ENCODE results near the gene MFSD1.
"Not testable (repeated sequence)": the region's sequence is repeated elsewhere in the genome, so short reads cannot be mapped to it uniquely, and the experiment has no call there.

Gene MFSD1

DNA sequence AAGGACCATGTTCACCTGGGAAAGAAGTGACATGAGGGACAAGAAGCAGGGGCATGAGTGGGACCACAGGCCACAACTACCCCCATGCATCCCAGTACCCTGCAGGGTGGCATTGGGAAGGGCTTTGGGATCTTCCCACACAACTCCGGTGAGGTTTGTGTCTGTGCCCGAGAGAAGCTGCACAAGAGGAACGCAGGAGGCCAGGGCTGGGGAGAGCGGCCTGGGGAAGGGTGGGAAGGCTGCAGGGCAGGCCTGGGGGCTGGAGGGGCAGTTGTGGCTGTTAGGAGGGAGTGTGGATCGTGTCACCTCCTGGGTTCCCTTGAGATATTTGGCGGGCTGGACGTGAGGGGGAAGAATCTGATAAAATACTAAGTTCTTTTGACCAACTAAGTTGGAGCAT is 25.3 kb upstream of the MFSD1 start:
- no peak for DNase-seq (ENCODE audit: low spot score)

DNA sequence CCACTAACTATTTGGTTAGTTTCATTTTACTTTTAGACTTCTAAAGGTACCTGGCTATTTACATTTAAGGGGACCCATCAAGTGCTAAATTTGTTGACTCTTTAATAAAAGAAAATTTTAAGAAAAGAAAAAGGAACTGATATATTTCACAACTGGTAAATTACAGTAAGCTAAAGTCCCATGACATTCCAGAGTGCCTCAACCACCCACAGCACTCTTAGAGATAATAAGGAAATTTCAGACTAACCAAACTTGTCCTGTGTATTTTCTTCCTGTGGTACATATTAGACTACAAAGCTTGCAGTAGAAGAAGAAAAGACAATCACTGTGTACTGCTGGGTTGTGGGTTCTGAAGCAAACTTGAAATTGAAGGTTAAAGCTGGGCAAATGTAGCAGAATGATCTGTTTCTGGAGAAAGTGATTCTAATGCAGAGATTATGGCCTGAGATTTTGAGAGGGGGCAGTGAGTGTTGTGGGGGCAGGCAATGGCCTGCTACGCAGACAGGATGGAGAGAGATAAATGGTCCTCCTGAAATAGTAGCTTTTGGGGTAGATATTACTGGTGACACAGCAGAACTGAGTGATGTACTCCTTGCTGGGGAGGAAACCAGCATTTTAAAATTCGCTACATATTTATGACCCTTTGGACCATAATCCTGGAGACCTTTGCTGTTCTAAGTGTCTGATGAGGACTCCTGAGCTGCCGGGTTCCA is 24.5 kb upstream of the MFSD1 start:
- no peak for DNase-seq (ENCODE audit: low spot score)

DNA sequence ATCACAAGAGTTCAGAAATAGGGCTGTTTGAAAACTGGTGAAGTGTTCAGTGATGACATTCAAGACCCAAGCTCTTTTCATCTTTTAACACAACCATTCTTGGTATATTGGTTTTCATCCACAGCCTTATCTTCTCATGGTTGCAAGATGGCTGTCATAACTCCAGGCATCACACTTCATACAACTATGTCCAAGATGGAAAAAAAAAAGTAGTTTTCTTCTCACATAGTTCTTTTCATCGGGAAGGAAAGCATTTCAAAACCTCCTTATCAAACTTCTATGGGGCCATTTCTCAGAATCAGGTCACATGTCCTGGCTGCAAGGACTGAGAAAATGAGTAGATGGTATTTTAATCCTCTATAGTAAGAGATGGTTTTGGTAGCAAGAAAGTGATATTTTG is 21.1 kb upstream of the MFSD1 start:
- DNase-seq (ENCODE audit: low spot score) = no peak

DNA sequence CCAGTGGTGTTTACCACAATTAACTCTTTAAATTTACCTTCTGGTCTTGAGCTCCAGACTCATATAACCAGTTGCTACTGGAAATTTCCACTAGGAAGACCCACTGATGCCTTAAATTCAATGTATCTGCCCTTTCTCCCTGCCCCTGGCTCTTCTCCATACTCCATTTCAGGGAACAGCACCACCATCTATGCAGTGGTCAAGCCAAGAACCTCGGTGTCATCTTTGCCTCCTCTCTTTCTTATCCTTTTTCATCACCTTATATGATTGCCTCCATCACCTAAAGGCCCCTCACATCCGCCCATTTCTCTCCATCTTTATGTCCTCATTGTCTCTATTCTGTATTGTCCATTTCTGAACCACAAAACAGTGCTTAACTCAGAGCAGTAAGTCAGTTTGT is 20.7 kb upstream of the MFSD1 start:
- DNase-seq (ENCODE audit: low spot score) = no peak

DNA sequence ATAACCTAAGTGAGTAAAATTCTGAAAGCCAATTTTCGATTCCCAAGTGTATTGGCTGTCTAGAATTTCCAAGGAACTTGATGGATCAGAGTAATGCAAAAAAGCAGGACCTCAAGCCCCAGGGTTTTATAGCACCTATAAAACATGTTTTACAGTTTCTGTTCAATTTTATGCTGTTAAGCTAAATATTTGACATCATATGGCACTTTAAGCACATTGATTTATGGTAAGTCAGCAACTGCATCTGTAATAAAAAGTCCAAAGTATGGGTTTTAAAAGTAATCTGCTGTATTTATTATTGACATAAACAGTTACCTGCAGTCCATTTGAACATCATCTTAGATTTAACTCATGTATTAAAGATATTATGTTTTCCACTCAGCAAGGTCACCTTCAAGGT is 20.0 kb upstream of the MFSD1 start:
- no peak for DNase-seq (ENCODE audit: low spot score)

DNA sequence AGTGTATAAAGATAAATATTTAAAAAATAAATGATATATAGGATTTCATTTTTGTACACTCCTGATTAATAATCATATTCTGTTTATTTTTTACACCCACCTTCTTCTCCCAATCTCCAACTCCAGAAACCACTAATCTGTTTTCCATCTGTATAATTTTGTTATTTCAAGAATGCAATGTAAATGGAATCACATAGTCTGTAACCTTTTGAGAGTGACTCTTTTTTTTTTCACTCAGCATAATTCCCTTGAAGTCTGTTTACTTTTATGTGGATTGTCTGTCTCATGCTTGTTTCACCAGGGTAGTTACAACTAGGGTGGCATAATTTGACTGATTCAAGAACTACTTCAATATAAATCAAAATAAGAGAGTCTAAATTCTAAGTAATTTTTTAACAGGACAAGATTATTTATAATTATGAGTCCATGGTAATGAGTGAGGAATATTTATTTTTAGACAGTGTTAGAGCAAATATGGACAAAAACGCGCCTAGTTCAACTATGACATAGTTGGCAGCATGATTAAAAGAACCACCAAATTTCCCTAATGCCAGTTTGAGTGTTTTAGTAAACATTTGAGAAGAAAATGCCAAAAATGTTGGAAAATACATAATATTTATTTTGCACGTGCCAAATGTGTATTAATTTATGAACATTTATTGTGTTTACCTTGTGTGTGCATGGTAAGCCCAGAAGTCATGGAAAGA is 19.4 kb upstream of the MFSD1 start:
- no peak for DNase-seq (ENCODE audit: low spot score)

DNA sequence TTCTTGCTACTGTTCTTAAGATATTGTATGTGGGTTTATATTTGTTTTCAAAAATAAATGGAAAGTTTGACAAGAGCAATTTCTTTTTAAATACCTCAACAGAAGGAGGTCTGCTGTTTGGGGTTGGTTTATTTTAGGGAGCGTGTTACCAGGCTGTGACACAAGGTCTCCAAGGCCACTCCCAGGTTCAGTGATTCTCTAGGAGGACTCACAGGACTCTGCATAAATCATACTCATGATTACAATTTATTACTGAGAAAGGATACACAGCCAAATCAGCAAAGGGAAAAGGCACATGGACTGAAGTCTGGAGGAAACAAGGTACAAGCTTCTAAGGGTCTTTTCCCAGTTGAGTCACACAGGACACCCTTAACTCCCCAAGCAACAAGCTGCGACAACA is 18.8 kb upstream of the MFSD1 start:
- DNase-seq (ENCODE audit: low spot score) = no peak

DNA sequence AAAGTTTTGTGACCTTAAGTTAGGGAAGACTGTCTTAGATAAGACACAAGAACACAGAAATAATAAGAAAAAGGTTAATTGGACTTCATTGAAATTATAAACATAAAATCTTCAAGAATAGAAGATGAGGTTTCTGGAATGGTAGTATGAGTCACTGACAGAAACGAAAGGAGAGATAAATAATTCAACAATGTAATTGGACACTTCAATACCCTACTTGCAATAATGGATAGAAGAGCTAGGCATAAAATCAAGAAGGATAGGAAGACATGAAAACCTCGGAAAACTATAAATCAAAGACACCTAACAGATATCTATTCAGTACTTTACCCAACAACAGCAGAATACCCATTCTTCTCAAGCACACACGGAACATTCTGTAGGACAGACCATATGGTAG is 15.9 kb upstream of the MFSD1 start:
- DNase-seq (ENCODE audit: low spot score) = no peak

DNA sequence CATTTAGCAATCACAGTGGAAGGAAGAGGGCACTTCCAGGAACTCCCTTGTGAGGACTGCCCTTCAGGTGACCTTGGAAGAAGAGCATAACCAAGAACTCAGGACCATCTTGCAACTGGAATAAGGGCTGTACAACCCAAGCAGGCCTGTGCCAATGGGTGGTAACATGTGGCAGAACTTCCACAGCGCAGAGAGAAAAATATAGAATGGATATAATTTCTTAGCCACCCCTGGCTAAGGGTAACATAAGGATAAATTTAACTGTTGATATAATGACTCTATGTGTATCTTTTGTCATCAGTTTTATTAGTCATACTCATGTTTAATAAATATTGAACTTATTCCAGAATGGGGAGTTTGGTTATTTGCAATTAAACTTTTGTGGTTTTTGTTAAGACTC is 13.4 kb upstream of the MFSD1 start:
- no peak for DNase-seq (ENCODE audit: low spot score)

DNA sequence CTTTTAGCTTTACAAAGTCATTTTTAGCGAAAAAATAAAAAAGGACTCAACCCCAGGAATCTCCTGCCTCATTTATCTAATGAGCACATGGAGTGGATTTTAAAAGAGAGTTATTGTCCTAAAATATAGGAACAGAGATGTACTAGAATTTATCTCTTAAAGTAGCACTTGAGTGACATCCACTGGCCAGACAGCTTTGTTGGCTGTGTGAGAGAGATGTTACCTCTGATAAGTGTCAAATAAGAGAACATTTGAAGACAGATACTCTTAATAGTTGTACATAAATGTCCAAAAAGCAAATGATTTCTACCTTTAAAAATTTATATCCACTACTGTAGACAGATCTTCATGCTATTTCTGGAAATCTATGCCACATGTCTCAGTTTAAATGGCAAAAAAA is 12.3 kb upstream of the MFSD1 start:
- DNase-seq (ENCODE audit: low spot score) = no peak

DNA sequence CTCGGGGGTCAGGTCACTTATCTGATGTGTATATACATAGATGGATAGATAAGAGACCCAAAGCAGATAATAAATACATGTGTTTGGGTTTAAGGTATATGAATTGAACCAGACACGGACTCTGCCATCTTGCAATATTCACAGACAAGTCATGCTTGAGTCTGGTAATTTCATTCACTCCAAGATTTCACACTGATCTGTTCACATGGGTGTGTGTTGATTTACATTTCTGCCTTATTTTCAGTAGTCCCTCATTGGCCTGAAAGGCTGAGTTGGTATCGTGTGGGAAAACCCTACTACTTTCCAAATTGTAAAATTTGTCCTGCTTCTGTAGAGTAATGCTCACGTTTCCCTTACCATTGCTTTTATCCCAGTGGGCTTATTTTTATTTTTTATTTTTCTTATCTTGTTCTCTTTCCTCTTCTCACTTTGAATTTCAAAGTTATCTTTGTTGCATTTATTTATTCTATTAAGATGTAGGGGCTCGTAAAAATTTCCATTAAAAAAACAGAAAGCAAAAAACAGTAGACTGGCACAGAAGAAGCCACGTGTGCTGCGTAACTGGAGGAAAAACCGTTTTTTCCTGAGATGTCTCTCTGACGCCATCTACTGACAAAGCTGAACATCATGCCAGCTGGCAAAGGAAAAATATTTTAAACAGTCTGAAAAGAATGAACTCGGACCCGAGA is 10.8 kb upstream of the MFSD1 start:
- DNase-seq (ENCODE audit: low spot score) = peak; percentile 71

DNA sequence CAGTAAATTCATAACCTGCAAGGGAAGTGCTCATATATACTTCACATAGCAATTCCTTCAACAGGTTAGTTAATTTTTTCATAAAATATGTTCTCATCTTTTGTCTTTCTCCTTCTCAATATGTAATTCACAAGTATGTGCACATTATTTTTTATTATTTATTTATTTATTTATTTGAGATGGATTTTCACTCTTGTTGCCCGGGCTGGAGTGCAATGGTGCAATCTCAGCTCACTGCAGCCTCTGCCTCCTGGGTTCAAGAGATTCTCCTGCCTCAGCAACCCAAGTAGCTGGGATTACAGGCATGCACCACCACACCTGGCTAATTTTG is 10.3 kb upstream of the MFSD1 start:
- not testable (repeated sequence) for DNase-seq (ENCODE audit: low spot score)

DNA sequence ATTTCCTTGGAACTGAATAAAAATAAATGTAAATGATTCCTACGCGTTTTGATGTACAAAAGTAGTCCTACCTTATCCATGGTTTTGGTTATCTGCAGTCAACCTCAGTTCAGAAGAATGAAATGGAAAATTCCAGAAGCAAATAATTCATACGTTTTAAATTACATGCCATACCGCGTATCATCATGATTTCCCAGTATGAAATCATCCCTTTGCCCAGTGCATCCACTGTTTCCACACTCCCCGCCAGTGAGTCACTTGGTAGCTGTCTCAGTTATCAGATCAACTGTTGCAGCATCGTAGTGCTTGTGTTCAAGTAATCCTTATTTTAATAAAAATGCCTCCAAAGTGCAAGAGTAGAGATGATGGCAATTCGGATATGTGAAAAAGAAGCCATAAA is 9.1 kb upstream of the MFSD1 start:
- no peak for DNase-seq (ENCODE audit: low spot score)

DNA sequence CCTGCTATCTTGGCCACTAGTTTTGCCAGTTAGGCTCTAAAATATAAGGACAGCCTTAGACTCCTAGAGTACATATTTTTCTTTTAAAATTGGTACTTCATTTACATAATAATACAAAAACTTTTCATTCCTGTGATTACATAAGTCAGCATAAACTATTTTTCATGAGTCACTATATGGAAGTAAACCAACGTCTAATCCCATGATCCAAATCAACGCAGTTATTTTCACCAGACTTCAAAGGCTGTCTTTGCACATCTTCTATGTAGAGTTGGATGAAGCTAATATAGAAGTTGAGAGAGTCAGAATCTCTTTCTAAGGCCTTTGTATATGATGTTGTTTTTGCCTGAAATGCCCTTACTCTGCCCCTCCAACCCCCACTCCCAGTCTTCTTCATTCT is 7.6 kb upstream of the MFSD1 start:
- DNase-seq (ENCODE audit: low spot score) = no peak

DNA sequence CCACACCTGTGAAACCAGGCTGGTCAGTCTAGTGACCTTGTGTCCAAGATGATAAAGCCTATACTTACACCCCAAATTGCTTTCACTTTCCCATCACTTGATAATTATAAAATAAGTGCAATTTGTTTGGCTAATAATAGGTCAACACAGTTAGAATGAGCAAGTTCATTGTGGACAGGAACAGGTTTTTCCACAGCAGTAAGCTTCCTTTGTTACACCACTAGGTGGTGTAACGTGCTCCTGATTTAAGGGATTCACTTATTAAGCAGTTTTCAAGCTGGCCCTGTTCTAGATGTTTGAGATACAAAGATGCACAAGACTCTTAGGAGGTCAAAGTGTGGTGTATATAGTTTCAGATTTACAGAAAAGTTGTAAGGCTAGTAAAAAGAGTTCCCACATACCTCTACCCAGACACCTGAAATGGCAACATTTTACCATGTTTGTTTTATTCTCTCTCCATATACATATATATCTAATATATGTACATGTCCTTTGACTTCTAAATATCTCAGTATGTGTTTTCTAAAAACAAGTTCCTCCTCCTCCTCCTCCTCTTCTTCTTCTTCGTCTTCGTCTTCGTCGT is 6.8 kb upstream of the MFSD1 start:
- DNase-seq (ENCODE audit: low spot score) = no peak

DNA sequence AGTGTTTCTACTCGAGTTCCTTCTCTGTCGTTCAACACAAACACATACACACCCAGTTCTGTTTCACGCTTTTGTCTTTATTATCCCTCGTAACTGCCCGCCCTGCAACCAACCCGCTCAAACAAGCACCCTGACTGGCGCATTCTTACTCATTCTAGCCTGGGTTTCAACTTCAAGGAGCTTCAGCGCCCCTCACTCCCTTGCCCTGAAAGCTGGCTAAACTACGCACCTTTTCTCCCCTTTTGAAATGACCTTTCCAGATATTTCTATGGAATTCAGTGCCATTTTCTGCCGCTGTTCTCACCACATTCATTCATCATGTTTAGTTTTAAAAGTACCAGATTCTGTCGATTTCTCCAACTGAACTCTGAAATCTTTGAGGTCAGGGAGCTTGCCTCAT is 653 bp upstream of the MFSD1 start:
- peak; percentile 36 for DNase-seq (ENCODE audit: low spot score)

DNA sequence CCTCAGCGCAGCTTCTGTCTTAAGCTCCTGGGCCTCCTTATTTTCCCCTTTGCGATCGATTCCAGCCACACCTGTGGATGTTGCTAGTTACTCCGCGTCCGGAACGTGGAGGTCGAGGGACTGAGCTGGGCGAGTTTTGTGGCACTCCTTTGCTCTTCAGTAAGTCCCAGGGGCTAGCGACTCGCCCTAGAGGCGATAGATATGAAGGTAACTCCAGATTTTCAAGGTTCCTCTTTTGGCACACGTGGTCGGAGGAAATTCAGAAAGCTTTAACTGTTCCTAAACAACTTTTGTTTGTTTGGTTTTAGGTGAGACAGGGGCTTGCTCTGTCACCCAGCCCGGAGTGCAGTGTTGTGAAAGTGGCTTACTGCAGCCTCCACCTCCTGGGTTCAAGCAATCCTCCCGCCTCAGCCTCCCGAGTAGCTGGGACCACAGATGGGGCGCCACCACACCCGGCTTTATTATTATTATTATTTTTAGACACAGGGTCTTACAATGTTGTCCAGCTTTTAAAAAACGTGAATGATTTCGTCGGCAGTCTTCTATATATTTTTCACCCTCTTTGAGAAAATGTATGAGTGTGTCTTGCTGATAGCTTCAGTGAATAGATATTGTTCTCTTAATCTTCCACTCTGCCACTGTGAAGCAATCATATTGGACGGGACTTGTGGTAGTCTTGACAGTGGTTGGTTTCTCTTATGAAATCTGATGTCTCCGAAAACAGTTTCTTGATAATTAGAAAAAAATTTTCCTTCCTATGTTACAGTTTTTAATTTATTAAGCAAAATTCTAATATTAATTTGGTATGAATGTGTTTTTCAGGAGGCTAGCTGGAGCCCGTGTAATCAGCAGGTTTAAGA is 785 bp downstream of the MFSD1 start:
- peak; percentile 42 for DNase-seq (ENCODE audit: low spot score)

DNA sequence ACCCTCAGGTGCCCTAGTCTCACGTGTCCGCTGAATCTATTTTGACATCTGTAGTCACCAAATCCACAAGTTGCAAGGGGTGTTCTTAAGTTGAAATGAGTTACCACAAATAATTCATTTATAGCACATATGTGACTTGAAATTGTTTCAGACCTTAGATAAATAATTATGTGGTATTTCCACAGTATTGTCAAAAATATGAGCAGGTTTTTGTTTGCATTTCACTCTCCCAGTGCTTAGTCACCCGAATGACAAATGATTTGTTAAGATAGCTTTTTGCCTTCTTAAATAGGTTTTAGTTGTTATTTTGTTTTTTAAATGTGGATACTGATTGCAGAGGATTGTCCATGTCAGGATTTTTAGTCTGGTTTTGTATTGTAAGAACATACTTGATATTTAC is 2.6 kb downstream of the MFSD1 start:
- no peak for DNase-seq (ENCODE audit: low spot score)

DNA sequence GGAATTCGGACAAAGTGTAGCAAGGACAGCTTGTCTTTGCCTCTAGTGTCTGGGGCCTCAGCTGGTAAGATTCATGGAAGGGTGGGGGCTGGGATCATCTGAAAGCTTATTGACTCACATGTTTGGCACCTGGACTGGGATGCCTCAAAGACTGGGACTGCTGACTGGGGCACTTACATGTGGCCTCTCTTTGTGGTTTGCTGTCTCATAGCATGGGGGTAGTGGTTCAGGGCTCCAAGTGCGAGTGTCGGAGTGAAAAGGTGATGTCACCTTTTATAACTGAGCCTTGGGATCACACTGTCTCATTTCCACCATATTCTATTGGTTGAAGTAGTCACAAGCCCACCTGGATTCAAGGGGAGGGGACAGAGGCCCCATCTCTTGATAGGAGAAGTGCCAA is 6.8 kb downstream of the MFSD1 start:
- no peak for DNase-seq (ENCODE audit: low spot score)

DNA sequence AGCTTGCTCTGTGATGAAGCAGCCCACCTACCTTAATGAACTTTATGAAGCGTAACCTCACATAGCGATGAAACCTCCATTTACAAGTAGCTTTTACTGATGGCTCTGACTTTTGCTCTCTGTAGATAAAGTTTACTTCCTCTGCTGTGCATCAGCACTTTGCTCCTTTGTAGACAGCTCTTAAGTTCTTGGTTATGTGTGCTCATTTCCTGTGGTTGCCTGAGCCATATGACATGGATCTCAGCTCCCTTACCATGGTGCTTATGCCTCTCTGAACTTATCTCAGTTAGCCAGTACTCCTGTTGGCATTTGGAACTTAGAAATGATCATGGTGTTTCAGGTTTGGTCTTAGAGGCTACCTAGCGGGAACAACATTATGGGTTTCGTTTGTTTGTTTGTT is 7.8 kb downstream of the MFSD1 start:
- DNase-seq (ENCODE audit: low spot score) = no peak

DNA sequence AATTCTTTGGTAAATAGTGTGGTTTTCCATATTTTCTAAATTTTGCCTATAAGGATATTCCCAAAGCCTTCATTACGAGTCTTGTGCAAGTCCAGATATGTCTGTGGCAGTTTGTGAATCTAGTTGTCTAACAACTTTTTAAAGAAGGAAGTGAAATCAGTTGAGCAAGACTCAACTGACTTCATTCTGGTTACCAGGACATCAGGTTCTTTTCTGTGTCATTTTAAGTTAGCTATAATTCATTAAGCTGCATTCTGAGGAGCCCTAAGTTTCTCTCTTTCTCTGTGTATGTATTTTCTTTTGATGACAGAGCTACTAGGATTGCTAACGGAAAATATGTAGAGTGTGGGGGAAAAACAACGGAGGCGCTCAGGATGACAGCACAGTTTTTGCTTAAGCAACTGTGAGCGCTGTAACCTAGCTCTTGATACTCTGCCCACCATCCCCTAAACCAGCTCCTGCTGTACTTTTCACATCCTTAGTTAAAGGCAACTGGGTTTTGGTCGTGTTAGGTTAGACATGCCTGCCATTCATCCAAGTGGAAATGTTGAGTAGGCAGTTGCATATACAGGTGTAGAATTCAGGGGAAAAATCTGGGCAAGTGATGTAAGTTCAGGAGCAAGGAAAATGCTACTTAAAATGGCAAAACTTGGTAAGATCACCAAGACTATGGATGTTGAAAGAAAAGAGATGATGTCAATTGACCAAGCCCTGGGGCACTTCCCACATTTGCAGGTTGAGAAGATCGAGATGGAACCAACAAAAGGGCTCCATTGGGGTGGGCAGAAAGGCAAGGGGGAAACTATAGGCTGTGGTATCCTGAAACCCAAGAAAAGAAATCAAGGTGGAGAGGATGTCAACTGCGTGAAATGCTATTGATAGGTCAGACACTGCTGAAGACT is 9.2 kb downstream of the MFSD1 start:
- DNase-seq (ENCODE audit: low spot score) = no peak
